GM12872 (cell line): ENCODE data around the gene IQCE.

ENCODE experiments used
- TF ChIP-seq, protein P1 (sequence below): IDR thresholded peaks from 3 replicates; pipeline ENCODE4 v1.5.1; 2011; ENCODE audit warnings: low read depth, mild to moderate bottlenecking, low read length, moderate library complexity; ENCODE audit not compliant: insufficient read depth

IQCE gene

DNA sequence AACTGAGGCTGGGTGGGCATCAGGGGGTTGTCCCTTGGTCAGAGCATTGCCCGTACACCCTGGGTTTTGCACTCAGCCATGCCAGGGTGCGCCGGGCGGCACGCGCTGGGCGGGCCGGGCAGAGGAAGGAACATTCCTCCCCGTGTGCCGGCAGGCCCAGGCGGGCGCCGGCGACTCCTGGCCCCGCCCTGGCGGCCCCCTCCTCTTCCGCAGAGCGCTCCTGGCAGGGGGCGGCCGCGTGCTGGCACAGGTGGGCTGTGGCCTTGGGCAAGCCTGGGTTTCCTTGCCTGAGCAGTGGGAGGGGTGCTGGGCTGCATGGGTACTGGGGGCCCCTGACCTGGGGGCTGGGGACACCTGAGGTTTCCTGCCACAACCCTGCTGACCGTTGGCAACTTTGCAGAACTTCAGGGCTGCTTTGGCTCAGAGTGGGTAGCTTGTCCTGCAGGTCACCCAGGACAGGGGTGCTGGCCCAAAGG lies 35.3 kb upstream of the IQCE start:
- TF ChIP-seq, protein P1, sequence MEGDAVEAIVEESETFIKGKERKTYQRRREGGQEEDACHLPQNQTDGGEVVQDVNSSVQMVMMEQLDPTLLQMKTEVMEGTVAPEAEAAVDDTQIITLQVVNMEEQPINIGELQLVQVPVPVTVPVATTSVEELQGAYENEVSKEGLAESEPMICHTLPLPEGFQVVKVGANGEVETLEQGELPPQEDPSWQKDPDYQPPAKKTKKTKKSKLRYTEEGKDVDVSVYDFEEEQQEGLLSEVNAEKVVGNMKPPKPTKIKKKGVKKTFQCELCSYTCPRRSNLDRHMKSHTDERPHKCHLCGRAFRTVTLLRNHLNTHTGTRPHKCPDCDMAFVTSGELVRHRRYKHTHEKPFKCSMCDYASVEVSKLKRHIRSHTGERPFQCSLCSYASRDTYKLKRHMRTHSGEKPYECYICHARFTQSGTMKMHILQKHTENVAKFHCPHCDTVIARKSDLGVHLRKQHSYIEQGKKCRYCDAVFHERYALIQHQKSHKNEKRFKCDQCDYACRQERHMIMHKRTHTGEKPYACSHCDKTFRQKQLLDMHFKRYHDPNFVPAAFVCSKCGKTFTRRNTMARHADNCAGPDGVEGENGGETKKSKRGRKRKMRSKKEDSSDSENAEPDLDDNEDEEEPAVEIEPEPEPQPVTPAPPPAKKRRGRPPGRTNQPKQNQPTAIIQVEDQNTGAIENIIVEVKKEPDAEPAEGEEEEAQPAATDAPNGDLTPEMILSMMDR, result no peak

DNA sequence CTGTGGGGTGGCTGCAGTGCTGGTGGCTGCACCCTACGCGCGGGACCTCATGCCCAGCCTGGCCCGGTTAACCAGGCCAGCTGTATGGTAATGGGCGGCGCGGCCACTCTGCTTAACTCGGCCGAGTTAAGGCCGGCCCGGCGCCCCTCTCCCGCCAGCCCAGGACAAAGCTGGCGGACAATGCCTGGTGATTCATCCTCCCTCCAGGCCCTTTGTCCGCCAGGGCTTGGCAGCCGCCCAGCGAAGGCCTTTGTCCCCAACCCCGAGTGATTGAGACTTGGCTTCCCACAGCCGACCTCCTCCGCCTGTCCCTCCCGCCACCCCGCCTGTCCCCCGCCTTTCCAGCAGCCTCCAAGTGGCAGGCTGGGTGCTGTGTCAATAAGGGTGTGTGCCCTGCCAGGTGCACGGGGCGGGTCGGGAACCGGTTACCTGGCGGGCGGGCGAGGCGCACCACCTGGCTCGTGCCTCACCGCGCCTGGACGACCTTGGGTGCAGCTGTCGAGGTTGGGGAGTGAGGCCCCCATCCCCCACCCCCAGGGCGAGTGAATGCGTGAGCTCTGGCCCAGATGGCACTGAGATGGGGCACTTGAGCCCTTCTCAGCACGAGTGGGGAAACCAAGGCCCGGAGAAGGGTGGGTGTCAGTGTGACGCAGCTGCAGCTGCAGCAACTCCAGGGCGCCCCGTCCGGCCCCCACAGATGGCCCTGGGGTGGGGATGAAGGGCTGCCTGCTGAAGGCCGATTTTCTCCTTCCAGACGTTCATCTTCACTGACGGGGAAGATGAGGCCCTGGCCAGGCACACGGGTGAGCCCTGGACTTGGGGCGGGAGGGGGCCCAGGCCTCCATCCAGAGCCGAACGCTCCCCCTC lies 34.6 kb upstream of the IQCE start:
- TF ChIP-seq, protein P1, result no peak

DNA sequence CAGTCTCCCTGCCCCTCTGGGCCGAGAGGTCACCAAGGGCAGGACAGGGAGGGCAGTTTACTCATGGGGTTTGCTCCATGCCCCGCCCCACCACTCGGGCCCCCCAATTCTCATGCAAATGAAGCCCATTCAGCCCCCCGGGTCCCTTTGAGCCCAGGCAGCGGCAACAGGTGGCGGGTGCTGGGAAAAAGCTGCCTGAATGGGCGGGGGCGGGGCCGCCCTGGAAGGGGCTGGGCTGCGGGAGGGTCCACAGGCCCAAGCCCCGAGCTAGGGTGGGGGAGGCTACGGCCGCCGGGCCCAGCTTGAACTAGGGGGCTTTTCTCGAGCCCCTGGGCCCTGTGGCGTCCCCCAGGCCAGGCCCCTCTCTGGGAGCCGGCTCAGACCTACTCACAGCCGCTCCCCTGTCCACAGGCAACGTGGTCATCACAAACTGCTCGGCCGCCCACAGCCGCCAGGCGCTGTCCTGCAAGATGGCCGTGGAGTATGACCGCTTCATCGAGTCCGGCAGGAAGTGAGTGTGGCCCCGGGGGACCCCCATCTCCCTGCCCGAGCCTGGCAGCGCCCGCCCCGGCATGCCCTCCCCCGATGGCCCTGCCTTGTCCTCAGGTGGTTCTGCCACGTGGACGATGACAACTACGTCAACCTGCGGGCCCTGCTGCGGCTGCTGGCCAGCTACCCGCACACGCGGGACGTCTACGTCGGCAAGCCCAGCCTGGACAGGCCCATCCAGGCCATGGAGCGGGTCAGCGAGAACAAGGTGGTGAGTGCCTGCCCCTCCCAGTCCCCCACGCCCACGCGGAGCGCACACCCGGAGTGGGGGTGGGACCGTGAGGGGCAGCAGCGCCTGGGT lies 33.7 kb upstream of the IQCE start:
- TF ChIP-seq, protein P1, result no peak

DNA sequence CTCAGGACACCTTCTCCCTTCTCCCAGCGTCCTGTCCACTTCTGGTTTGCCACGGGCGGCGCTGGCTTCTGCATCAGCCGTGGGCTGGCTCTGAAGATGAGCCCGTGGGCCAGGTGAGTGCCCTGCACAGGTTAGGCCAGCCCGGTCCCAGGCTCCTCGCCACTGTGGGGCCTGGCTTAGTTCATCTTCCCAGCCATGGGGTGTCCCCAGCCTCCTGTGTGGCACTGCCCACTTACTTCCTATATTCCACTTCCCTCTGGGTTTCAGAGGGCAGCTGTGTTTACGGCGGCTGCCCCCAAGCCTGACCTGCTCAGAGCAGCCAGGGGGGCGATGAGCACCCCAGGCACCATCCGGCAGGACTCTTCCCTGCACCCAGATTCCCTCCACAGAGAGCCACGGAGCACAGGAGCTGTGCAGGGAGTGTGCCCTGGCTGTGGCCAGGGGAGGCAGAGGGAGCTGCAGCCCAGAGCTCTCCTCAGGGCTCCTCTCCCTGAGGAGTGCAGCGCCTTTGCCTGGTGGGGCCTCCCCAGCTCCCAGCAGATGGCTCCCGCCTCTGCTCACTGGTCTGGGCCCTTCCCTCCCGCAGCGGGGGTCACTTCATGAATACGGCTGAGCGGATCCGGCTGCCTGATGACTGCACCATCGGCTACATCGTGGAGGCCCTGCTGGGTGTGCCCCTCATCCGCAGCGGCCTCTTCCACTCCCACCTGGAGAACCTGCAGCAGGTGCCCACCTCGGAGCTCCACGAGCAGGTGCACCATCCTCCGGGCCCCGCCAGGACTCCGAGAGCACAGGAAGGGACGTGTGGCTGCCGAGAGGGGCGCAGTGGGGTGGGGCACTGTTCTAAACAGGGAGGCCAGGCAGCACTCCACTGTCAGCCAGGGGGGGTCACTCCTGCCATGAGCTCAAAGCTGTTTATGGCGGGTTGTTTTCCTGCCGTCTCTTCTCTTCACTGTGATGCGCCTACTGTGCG lies 32.8 kb upstream of the IQCE start:
- TF ChIP-seq, protein P1, result no peak

DNA sequence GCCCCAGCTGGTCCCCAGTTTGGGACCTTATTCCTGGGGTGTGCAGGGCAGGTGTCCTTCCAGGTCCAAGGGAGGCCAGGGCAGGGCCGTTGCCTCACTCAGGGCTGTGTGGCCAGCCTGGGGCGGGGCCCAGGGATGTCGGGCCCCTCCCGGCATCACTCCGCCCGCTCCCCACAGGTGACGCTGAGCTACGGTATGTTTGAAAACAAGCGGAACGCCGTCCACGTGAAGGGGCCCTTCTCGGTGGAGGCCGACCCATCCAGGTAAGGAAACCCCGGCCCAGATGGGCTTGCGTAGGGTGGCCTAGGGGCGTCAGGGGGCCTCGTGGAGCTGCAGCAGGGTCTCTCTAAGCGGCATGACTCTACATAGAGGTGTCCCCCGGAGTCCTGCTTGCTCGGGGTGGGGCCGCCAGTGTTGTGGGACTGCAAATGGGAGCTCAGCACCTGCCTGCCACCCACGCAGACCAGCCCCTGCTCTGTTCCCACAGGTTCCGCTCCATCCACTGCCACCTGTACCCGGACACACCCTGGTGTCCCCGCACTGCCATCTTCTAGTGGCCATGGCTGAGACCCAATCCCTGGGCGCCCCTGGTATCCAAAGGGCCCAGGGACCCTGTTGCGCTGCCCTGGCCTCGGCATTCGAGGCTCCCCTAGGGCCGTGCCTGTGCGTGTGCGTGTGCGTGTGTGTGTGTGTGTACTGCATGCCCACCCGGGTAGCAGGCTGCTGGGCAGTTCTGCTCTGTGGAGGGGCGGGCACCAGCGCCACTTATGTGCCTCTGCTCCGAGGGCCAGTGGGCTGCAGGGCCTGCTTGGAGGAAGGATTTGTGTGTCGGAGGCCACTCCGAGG lies 31.9 kb upstream of the IQCE start:
- TF ChIP-seq, protein P1, result no peak
